DOHH2 (cell line): ENCODE data around the gene COL4A2.

Experiments
- EZH2phosphoT487 ChIP-seq: fragments of 200-600 bp; sonication (generic); IDR thresholded peaks from 2 replicates; pipeline ENCODE4 v1.6.1; 2017; ENCODE audit warnings: borderline replicate concordance, mild to moderate bottlenecking, antibody characterized with exemption, low read length, moderate library complexity, mixed read lengths
- TF ChIP-seq, protein P1 (sequence below): fragments of 200-600 bp; sonication (generic); IDR thresholded peaks from one replicate; pipeline ENCODE4 v1.5.1; 2014; ENCODE audit warnings: antibody characterized with exemption, mild to moderate bottlenecking, low read depth, low read length; ENCODE audit not compliant: poor library complexity, severe bottlenecking

DNA sequence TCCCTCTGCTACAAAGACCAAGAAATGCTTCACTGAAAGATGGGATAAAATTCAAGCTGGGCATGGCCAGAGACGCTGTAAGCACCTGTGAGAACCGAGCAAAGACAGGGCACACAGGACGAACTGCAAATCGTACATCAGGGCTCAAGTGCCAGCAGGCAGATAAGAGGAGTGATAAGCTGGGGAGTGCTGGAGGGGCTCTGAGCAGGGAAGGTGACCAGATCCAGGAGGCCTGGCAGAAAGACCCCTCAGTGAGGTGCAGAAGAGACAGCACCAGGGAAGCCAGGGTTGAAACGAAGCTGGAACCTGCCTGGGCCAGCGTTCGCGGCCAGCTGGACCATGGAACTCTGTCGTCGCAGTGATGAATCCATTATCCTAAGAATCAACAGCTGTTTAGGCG lies 244.2 kb downstream of the COL4A2 start:
- TF ChIP-seq, protein P1, sequence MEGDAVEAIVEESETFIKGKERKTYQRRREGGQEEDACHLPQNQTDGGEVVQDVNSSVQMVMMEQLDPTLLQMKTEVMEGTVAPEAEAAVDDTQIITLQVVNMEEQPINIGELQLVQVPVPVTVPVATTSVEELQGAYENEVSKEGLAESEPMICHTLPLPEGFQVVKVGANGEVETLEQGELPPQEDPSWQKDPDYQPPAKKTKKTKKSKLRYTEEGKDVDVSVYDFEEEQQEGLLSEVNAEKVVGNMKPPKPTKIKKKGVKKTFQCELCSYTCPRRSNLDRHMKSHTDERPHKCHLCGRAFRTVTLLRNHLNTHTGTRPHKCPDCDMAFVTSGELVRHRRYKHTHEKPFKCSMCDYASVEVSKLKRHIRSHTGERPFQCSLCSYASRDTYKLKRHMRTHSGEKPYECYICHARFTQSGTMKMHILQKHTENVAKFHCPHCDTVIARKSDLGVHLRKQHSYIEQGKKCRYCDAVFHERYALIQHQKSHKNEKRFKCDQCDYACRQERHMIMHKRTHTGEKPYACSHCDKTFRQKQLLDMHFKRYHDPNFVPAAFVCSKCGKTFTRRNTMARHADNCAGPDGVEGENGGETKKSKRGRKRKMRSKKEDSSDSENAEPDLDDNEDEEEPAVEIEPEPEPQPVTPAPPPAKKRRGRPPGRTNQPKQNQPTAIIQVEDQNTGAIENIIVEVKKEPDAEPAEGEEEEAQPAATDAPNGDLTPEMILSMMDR, result no peak
- TF ChIP-seq EZH2phosphoT487, result no peak
